HG03025 (cell line): ENCODE results near the gene METTL18.
A peak's percentile ranks its signal among the peaks of the same experiment; 100 is the strongest.
"Not testable (repeated sequence)": the region's sequence is repeated elsewhere in the genome, so short reads cannot be mapped to it uniquely, and the experiment has no call there.

Experiments used
- ATAC-seq: cut with Tn5 transposase; IDR thresholded peaks from one replicate; pipeline ENCODE4 v1.9.1; 2021; ENCODE audit warnings: mild to moderate bottlenecking, moderate library complexity; ENCODE audit not compliant: unreplicated experiment, low FRiP score

The METTL18 gene

GRCh38 chr1:169794530-169795416, at the start of gene METTL18:
TSS of gene METTL18 (minus strand) at chr1:169794907. CDS start at chr1:169793695, 1,212 bp downstream.
- peak; percentile 97 for ATAC-seq

- ATAC-seq = no peak
Observed at GRCh38 chr1:169838942-169839341, 44.2 kb upstream of the METTL18 start.

- ATAC-seq = no peak
Observed at GRCh38 chr1:169836198-169836597, 41.5 kb upstream of the METTL18 start.

GRCh38 chr1:169835647-169836046, 40.9 kb upstream of the METTL18 start:
- no peak for ATAC-seq

GRCh38 chr1:169834869-169835268, 40.2 kb upstream of the METTL18 start:
- ATAC-seq = no peak

GRCh38 chr1:169833179-169833901, 38.6 kb upstream of the METTL18 start:
- ATAC-seq = no peak

- ATAC-seq = no peak
Observed at GRCh38 chr1:169829671-169830070, 35.0 kb upstream of the METTL18 start.

- no peak for ATAC-seq
Observed at GRCh38 chr1:169824153-169824552, 29.4 kb upstream of the METTL18 start.

- ATAC-seq = no peak
Observed at GRCh38 chr1:169821500-169821899, 26.8 kb upstream of the METTL18 start.

- no peak for ATAC-seq
Observed at GRCh38 chr1:169816617-169817016, 21.9 kb upstream of the METTL18 start.

GRCh38 chr1:169814265-169814664, 19.6 kb upstream of the METTL18 start:
- ATAC-seq = no peak

GRCh38 chr1:169812131-169812530, 17.4 kb upstream of the METTL18 start:
- no peak for ATAC-seq

GRCh38 chr1:169811418-169812035, 16.8 kb upstream of the METTL18 start:
- not testable (repeated sequence) for ATAC-seq

- no peak for ATAC-seq
Observed at GRCh38 chr1:169809370-169810095, 14.8 kb upstream of the METTL18 start.

- ATAC-seq = no peak
Observed at GRCh38 chr1:169804941-169805340, 10.2 kb upstream of the METTL18 start.

- ATAC-seq = no peak
Observed at GRCh38 chr1:169802888-169803287, 8.2 kb upstream of the METTL18 start.

GRCh38 chr1:169797281-169797680, 2.6 kb upstream of the METTL18 start:
- no peak for ATAC-seq

GRCh38 chr1:169796274-169796810, 1.6 kb upstream of the METTL18 start:
- no peak for ATAC-seq

GRCh38 chr1:169795687-169796086, 980 bp upstream of the METTL18 start:
- no peak for ATAC-seq

- no peak for ATAC-seq
Observed at GRCh38 chr1:169793730-169794129, 977 bp downstream of the METTL18 start.
